ENCODE results near the gene PAXX.

DNA sequence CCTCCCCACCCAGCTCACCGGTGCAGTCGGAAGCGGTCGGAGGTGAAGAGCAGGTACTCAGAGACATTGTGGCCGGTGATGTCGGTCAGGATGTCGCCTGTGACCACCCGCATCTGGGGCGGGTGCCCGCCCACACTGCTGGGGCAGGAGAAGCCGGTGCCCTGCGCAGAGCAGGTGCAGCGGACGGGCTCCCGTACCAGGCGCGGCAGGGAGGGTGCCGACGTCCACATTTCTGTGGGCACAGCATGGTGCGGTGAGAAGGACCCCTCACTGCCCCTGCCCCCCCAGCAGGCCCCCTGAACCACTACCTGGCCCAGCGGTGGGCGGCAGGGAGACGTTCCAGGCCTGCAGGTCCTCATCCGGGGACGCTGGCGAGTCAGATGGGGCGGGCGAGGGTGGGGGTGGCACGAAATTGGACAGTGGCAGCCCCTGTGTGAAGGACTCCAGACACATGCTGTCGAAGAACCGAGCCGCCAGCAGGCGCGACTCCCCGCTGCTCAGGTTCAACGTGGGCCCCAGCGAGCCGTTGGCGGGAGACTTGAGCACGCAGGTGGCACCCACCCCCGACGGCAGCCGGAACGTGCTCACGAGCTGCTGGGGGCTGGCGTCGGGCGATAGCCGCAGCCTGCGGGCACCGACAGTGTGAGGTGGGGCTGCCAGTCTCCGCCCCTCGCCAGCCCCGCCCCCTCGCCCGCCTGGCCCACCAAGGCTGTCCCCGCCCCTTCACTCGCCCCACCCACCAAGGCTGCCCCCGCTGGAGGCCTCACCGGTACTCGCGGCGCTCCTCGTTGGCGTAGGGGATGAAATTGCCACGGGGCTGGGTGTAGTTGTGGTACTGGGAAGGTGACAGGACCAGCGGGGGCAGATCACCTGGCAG, 20.7 kb downstream of the PAXX start:
- TF ChIP-seq, protein P1, sequence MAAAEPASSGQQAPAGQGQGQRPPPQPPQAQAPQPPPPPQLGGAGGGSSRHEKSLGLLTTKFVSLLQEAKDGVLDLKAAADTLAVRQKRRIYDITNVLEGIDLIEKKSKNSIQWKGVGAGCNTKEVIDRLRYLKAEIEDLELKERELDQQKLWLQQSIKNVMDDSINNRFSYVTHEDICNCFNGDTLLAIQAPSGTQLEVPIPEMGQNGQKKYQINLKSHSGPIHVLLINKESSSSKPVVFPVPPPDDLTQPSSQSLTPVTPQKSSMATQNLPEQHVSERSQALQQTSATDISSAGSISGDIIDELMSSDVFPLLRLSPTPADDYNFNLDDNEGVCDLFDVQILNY (CRISPR knock-in tag; IDR thresholded peaks at IDR 0.05) = no peak
- TF ChIP-seq ZSCAN18 (CRISPR knock-in tag; IDR thresholded peaks at IDR 0.05) (no peak), CTCF (IDR thresholded peaks at IDR 0.05) (no peak)
- TF ChIP-seq, protein P2, sequence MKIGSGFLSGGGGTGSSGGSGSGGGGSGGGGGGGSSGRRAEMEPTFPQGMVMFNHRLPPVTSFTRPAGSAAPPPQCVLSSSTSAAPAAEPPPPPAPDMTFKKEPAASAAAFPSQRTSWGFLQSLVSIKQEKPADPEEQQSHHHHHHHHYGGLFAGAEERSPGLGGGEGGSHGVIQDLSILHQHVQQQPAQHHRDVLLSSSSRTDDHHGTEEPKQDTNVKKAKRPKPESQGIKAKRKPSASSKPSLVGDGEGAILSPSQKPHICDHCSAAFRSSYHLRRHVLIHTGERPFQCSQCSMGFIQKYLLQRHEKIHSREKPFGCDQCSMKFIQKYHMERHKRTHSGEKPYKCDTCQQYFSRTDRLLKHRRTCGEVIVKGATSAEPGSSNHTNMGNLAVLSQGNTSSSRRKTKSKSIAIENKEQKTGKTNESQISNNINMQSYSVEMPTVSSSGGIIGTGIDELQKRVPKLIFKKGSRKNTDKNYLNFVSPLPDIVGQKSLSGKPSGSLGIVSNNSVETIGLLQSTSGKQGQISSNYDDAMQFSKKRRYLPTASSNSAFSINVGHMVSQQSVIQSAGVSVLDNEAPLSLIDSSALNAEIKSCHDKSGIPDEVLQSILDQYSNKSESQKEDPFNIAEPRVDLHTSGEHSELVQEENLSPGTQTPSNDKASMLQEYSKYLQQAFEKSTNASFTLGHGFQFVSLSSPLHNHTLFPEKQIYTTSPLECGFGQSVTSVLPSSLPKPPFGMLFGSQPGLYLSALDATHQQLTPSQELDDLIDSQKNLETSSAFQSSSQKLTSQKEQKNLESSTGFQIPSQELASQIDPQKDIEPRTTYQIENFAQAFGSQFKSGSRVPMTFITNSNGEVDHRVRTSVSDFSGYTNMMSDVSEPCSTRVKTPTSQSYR (CRISPR knock-in tag; IDR thresholded peaks at IDR 0.05) = no peak

Measured in WTC11 (cell line).